Measurements from ENCODE around the gene JAG2. TPM values are rescaled to one million over a fixed set of nuclear protein-coding genes. Genes with fewer than 3 reads are reported as not detected.

Gene JAG2
- total and polyA plus RNA-seq, 8 donors, result 10.1 to 34.2 (median 14.6) TPM

DNA sequence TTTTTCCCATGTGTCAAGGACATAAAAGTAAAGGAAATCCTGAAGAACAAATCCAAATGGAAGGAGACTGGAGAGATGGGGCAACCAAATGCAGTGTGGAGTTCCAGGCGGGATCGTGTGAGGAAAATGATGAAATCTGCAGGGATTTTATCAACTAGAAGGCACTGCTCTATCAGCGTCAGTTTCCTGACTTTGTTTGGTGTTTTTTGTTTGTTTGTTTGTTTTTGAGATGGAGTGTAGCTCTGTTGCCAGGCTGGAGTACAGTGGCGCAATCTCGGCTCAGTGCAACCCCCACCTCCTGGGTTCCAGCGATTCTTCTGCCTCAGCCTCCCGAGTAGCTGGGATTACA lies 60.1 kb downstream of the JAG2 start:
- Histone ChIP-seq H3K4me3 (no peak overlapping the region), H3K27ac (no peak overlapping the region), H3K4me1 (no peaks in the 10 kb centered on the region), H3K9me3 (no peaks in the 10 kb centered on the region), H3K27me3 (peaks cover 0 to 17% of the 10 kb centered on the region in 2 donors), H3K36me3 (no peaks in the 10 kb centered on the region)
- TF ChIP-seq, protein P1, sequence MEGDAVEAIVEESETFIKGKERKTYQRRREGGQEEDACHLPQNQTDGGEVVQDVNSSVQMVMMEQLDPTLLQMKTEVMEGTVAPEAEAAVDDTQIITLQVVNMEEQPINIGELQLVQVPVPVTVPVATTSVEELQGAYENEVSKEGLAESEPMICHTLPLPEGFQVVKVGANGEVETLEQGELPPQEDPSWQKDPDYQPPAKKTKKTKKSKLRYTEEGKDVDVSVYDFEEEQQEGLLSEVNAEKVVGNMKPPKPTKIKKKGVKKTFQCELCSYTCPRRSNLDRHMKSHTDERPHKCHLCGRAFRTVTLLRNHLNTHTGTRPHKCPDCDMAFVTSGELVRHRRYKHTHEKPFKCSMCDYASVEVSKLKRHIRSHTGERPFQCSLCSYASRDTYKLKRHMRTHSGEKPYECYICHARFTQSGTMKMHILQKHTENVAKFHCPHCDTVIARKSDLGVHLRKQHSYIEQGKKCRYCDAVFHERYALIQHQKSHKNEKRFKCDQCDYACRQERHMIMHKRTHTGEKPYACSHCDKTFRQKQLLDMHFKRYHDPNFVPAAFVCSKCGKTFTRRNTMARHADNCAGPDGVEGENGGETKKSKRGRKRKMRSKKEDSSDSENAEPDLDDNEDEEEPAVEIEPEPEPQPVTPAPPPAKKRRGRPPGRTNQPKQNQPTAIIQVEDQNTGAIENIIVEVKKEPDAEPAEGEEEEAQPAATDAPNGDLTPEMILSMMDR (IDR thresholded peaks at IDR 0.05), result no peak
- no peak for ATAC-seq
- intact Hi-C loops (cut with DNase I), result no loop called here
- no peak for DNase-seq

DNA sequence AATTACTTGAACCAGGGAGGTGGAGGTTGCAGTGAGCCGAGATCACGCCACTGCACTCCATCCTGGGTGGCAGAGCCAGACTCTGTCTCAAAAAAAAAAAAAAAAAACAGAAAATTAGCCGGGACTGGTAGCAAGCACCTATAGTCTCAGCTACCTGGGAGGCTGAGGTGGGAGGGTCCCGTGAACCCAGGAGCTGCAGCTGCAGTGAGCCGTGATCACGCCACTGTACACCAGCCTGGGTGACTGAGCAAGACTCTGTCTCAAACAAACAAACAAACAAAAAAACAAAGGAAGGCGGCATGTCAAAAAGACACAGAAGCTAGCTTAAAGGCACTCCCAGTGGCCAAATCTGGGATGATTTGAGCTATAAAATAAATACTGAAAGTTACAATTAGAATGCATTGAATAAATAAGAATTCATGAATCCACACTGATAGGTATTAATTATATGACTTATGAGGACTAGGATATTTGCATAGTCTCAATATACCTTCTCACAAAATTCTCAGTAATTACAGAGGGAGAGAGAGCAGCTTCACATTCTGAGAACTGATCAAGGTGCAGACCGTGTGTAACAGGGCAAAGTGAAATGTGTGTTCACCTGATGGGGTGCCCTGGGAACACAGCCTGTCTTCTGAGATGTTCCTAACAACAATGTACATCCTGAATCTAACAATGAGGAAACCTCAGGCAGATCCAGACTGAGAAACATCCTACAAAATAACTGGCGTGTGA lies 60.6 kb downstream of the JAG2 start:
- ATAC-seq (no peak), DNase-seq (no peak)
- H3K27me3 ChIP-seq, result peaks cover 0 to 17% of the 10 kb centered on the region in 2 donors
- H3K9me3 ChIP-seq, result no peaks in the 10 kb centered on the region
- intact Hi-C loops (cut with DNase I), result no loop called here
- TF ChIP-seq, protein P1 (IDR thresholded peaks at IDR 0.05), result no peak
- no peak overlapping the region for H3K4me3 ChIP-seq
- H3K36me3 ChIP-seq, result no peaks in the 10 kb centered on the region
- no peak overlapping the region for H3K27ac ChIP-seq
- H3K4me1 ChIP-seq, result no peaks in the 10 kb centered on the region

DNA sequence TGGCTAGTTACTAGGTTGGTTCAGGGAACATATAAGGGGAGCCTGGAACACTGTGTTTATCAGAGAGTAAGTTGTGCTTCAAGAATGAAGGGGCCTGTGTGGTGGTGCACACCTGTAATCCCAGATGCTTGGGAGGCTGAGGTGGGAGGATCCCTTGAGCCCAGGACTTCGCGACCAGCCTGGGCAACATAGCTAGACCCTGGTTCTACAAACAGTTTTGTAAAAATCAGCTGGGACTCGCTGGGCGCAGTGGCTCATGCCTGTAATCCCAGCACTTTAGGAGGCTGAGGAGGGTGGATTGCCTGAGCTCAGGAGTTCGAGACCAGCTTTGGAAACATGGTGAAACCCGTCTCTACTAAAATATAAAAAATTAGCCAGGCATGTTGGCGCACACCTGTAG lies 61.2 kb downstream of the JAG2 start:
- TF ChIP-seq, protein P1 (IDR thresholded peaks at IDR 0.05), result no peak
- no peak overlapping the region for H3K4me3 ChIP-seq
- no peaks in the 10 kb centered on the region for H3K4me1 ChIP-seq
- ATAC-seq, result no peak
- intact Hi-C loops (cut with DNase I), result no loop called here
- H3K27me3 ChIP-seq, result peaks cover 0 to 17% of the 10 kb centered on the region in 2 donors
- no peaks in the 10 kb centered on the region for H3K36me3 ChIP-seq
- no peak for DNase-seq
- H3K9me3 ChIP-seq, result no peaks in the 10 kb centered on the region
- H3K27ac ChIP-seq, result no peak overlapping the region

DNA sequence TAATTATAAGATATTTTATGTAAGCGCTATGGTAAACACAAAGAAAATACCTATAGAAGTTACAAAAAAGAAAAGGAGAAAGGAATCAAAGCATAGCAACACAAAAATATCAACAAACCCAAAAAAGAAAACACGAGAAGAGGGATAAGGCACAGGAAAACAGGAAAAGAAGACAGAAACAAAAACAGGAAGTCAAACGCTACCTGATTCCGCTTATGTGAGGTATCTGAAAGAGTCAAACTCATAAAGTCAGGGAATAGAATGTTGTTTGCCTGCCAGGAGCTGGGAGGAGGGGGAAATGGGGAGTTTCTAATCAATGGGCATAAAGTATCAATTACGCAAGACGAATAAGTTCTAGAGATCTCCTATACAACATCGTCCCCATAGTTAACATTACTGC lies 63.4 kb downstream of the JAG2 start:
- no peaks in the 10 kb centered on the region for H3K9me3 ChIP-seq

DNA sequence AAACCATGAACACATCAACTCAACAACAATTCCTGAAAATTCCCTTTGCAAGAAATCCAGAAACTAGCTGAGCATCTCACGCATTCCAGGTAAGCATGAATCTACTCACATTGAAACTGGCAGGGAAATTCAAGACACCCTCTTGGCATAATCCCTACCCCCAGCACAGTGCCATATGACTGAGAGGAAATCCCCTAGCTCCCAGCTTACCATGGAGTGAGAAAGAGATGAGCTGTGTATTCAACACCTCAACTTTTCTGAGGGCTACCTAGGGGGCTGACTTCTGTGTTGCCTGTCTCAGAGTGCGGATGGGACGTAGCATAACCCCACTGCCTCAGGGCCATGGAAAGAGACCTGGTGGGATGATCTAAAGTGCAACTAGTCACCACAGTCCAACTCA lies 65.7 kb downstream of the JAG2 start:
- H3K4me1 ChIP-seq, result no peaks in the 10 kb centered on the region
- no peaks in the 10 kb centered on the region for H3K9me3 ChIP-seq
- H3K36me3 ChIP-seq, result no peaks in the 10 kb centered on the region
- DNase-seq (no peak), ATAC-seq (no peak)
- H3K27me3 ChIP-seq, result peaks cover 0 to 11% of the 10 kb centered on the region in 2 donors
- no peak overlapping the region for H3K27ac ChIP-seq
- intact Hi-C loops (cut with DNase I), result no loop called here
- no peak overlapping the region for H3K4me3 ChIP-seq
- TF ChIP-seq, protein P1 (IDR thresholded peaks at IDR 0.05), result no peak

More for the DNA sequence above, 63.4 kb downstream of the JAG2 start:
- peaks cover 0 to 17% of the 10 kb centered on the region in 2 donors for H3K27me3 ChIP-seq
- TF ChIP-seq, protein P1 (IDR thresholded peaks at IDR 0.05), result no peak
- DNase-seq (no peak), ATAC-seq (no peak)
- intact Hi-C loops (cut with DNase I), result no loop called here
- H3K36me3 ChIP-seq, result no peaks in the 10 kb centered on the region
- H3K4me3 ChIP-seq, result no peak overlapping the region
- no peaks in the 10 kb centered on the region for H3K4me1 ChIP-seq
- H3K27ac ChIP-seq, result no peak overlapping the region
